Nephron (organoid): ENCODE results near the gene IL11RA.

Experiments
- H3K27ac Mint-ChIP-seq, 3 experiments: 2 replicates each; pipeline ENCODE4 v1.8.0; 2020; ENCODE audit warnings: mixed read lengths in 3 of 3, mild to moderate bottlenecking in 2 of 3, moderate library complexity in 1 of 3
- H3K27me3 Mint-ChIP-seq: 2 replicates; pipeline ENCODE4 v1.8.0; 2021; ENCODE audit warnings: low read depth, mild to moderate bottlenecking, moderate library complexity, mixed read lengths
- H3K36me3 Mint-ChIP-seq: 2 replicates; pipeline ENCODE4 v1.8.0; 2020; ENCODE audit warnings: low read depth, mixed read lengths
- H3K4me1 Mint-ChIP-seq: 2 replicates; pipeline ENCODE4 v1.8.0; 2020; ENCODE audit warnings: mixed read lengths
- H3K4me3 Mint-ChIP-seq, 3 experiments: 2 replicates each; pipeline ENCODE4 v1.8.0; 2020; ENCODE audit warnings: mild to moderate bottlenecking in 3 of 3, mixed read lengths in 3 of 3, moderate library complexity in 2 of 3
- H3K9me3 Mint-ChIP-seq: 2 replicates; pipeline ENCODE4 v1.8.0; 2020; ENCODE audit warnings: mixed read lengths
- TF ChIP-seq, protein P1 (sequence below), 3 experiments: fragments of 200-600 bp; sonication (generic); IDR thresholded peaks; one replicate each; pipeline ENCODE4 v1.5.0; 2021; ENCODE audit warnings: antibody characterized with exemption in 3 of 3; ENCODE audit not compliant: unreplicated experiment in 3 of 3

The IL11RA gene

DNA sequence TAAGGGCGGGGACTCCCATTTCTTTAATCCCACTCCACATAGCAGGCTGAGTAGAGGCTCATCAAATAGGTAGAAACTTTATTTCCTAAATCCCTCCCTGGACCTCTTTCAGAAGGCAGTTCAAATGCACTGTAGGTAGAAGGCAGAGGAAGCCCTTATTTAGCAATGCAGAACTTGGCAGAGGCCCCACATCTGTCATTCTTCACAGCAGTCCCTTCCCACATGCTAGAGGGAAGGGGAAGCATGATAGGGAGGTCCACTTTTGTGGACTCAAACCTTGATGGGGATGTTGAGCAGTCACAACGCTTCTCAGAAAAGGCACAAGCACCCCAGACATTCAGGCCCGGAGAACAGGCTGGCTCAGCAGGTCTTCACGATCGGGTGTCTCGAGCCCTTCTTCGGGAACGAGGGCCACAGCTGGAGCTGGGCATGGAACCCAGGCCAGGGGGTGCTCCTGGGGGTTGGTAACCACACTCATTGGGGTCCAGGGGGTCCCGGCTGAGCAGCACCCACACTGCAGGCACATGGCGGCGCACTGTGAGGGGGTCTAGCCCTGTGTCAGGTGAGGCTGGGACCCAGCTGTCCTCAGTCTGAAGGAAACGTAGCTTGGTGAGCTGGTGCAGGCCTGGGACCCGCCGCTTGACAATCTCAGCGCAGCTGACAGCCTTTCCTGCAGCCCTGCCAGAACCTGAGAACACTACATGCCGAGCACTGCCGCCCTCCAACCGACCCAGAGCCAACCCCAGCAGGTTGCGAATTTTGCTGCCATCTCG, 41.4 kb upstream of the IL11RA start:
- Mint-ChIP-seq H3K9me3 (no peaks in the 10 kb centered on the region), H3K36me3 (peaks cover 7% of the 10 kb centered on the region), H3K27ac (peak overlapping the region; percentile 32 to 58 (median 57)), H3K4me1 (peaks cover 21% of the 10 kb centered on the region), H3K27me3 (no peaks in the 10 kb centered on the region), H3K4me3 (peak overlapping the region; percentile 84 to 91 (median 90))
- TF ChIP-seq, protein P1, sequence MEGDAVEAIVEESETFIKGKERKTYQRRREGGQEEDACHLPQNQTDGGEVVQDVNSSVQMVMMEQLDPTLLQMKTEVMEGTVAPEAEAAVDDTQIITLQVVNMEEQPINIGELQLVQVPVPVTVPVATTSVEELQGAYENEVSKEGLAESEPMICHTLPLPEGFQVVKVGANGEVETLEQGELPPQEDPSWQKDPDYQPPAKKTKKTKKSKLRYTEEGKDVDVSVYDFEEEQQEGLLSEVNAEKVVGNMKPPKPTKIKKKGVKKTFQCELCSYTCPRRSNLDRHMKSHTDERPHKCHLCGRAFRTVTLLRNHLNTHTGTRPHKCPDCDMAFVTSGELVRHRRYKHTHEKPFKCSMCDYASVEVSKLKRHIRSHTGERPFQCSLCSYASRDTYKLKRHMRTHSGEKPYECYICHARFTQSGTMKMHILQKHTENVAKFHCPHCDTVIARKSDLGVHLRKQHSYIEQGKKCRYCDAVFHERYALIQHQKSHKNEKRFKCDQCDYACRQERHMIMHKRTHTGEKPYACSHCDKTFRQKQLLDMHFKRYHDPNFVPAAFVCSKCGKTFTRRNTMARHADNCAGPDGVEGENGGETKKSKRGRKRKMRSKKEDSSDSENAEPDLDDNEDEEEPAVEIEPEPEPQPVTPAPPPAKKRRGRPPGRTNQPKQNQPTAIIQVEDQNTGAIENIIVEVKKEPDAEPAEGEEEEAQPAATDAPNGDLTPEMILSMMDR (IDR thresholded peaks at IDR 0.05; ENCODE audit: unreplicated experiment in 3 of 3) = no peak

DNA sequence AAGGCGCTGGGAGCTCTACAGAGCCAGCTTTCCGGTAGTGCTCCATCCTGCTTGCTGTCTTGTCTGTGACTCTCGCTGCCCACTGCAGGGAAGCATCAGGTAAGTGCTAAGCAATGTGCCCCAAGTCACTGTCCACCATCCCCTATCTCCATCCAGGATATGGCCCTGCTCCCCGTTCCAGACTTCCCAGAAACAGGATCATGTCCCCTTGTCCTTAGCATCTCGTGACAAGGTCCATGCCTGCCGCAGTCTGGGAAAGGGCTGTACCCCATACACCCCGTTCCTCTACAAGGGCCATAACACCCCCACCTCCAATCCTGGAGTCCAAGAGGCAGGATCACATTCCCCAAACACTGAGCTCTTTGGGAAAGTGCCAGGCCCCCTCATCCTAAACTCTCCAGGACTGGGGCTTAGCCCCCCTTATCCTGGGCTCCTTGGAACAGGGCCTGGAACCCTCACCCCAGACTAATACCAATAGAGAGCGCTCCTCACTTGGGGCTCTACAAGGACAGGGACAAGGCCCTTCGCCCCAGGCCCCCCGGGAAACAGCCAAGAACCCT, 40.7 kb upstream of the IL11RA start:
- Mint-ChIP-seq H3K27me3 (no peaks in the 10 kb centered on the region), H3K9me3 (no peaks in the 10 kb centered on the region), H3K4me1 (peaks cover 21% of the 10 kb centered on the region), H3K27ac (peak overlapping the region; percentile 85 to 86 (median 85)), H3K36me3 (peaks cover 11% of the 10 kb centered on the region), H3K4me3 (peak overlapping the region; percentile 84 to 91 (median 90))
- TF ChIP-seq, protein P1 (IDR thresholded peaks at IDR 0.05; ENCODE audit: unreplicated experiment in 3 of 3) = no peak

DNA sequence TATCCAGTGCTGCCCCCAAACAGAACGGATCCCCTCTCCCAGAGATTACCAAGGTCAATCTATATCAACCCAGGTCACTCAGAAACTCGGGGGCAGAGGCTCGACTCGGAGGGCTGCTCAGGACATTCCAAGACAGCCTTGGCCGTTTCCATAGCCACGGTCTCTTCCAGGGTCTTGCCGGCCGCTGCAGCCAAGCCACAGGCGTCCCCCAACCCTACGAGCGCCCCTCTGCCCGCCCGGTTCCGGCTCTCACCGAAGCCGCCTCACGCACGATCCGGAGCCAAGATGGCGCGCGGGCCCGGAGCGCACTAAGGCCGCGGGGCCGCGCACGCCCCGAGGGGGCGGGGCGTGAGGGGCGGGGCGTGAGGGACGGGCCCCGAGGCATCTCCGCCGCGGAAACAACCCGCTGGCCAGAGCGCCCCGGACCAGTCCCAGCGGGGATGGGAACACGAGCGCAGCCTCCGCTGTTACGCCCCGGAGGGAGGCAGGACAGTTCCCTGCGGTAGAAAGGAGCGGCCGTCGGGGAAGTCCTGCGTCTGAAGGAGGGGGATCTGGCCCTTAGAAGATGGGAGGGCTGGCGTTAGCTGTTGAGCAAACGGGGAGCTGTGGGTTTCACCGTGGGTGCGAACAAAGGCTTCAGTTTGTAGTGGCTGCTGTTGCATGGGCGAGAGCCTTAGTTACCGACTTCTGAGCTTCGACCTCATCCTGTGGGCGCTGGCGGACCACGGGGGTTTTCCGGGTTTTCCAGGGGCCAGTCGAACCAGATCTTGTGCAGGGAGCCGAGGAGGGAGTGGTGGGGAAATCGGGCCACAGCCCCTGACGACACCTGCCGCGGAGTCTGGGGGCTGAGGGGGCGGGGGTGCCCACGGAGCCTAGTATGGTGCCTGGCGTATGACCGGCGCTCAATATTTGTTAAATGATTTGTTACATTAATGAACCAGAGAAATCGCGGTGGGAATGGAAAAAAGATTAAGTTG, 39.9 kb upstream of the IL11RA start, which contains the start of gene RPP25L:
RPP25L (minus strand) TSS at position 287 of the 977 bp plus-strand sequence. CDS start 801 bp downstream, outside the sequence.
- H3K27ac Mint-ChIP-seq = peak within 1 kb of the TSS; percentile 85 to 86 (median 85)
- H3K36me3 Mint-ChIP-seq = peaks cover 16% of the 10 kb centered on the region
- peaks cover 21% of the 10 kb centered on the region for H3K4me1 Mint-ChIP-seq
- H3K27me3 Mint-ChIP-seq = no peaks in the 10 kb centered on the region
- no peaks in the 10 kb centered on the region for H3K9me3 Mint-ChIP-seq
- H3K4me3 Mint-ChIP-seq = peak within 1 kb of the TSS; percentile 84 to 91 (median 90)
- TF ChIP-seq, protein P1 (IDR thresholded peaks at IDR 0.05; ENCODE audit: unreplicated experiment in 3 of 3) = no peak

DNA sequence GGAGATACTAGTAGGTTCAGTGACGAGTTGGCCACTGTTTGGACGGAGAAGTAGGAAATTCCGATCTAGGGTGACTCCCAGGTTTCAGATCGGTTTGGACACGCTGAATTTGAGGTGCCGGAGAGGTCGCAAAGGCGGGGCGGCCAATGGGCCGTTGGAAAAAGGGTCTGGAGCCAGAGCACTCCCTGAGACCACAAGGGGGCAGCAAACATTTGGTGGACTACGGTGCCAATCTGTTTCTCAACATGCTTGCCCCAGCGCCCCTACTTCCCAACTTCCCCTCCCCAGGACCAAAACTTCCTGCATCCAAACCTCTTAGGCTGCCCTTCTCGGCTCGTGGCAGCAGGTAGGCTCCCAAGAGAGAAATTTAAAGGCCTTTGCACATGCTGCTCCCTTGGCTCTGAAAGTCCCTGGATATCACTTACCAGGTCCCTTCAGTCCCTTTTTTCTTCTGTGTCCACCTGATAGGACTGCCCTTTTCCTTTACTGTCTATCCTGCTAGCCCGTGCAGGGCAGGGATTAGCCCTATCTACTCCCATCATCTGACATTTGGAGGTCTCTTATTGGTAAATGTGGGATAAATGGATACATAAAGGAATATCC, 39.1 kb upstream of the IL11RA start:
- Mint-ChIP-seq H3K4me1 (peaks cover 21% of the 10 kb centered on the region), H3K4me3 (peak overlapping the region; percentile 84 to 91 (median 90)), H3K9me3 (no peaks in the 10 kb centered on the region), H3K27ac (peak overlapping the region; percentile 26 to 86 (median 85)), H3K36me3 (peaks cover 16% of the 10 kb centered on the region), H3K27me3 (no peaks in the 10 kb centered on the region)
- TF ChIP-seq, protein P1 (IDR thresholded peaks at IDR 0.05; ENCODE audit: unreplicated experiment in 3 of 3) = peak; percentile 81 to 87 (median 82)

DNA sequence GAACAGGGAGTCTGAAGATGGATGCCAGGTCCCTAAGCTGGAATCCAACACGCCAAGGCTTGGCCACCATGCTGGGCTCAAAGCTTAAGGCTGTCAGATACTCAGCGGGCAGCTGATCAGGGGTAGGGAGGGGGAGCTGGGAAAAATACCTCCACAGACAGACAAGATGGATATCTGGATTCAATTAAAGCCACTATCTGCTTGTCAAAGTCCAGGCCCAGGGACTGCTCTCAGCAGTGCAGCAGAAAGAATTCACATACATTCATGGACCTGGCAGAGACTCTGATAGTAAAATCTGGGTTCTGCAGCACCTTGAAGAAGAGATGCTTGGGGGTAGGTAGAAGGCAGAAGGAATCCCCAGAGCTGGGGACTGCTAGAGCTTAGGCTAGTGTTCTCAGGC, 36.9 kb upstream of the IL11RA start:
- H3K27me3 Mint-ChIP-seq = no peaks in the 10 kb centered on the region
- TF ChIP-seq, protein P1 (IDR thresholded peaks at IDR 0.05; ENCODE audit: unreplicated experiment in 3 of 3) = no peak
- no peak overlapping the region for H3K27ac Mint-ChIP-seq
- peaks cover 16% of the 10 kb centered on the region for H3K36me3 Mint-ChIP-seq
- no peaks in the 10 kb centered on the region for H3K9me3 Mint-ChIP-seq
- peaks cover 31% of the 10 kb centered on the region for H3K4me1 Mint-ChIP-seq
- peak overlapping the region in 1 of 3 experiments; percentile 38 for H3K4me3 Mint-ChIP-seq
